NCI-H2227 (cell line): ENCODE measurements around the gene VAMP8.
"Not testable (repeated sequence)": the region's sequence is repeated elsewhere in the genome, so short reads cannot be mapped to it uniquely, and the experiment has no call there.

Experiments
- DNase-seq: peaks from one replicate; lab custom pipeline; 2025; ENCODE audit not compliant: unreplicated experiment; lab: John Stamatoyannopoulos, UW

VAMP8 gene

GRCh38 chr2:85615413-85615728, 38.0 kb downstream of the VAMP8 start:
- DNase-seq, result no peak

- DNase-seq, result not testable (repeated sequence)
These were observed 40.3 kb downstream of the VAMP8 start for GRCh38 chr2:85617723-85618122.

- DNase-seq, result no peak
These were observed 42.2 kb downstream of the VAMP8 start for GRCh38 chr2:85619617-85620016.

- DNase-seq, result no peak
These were observed 44.0 kb downstream of the VAMP8 start for GRCh38 chr2:85621338-85621737.

DNA sequence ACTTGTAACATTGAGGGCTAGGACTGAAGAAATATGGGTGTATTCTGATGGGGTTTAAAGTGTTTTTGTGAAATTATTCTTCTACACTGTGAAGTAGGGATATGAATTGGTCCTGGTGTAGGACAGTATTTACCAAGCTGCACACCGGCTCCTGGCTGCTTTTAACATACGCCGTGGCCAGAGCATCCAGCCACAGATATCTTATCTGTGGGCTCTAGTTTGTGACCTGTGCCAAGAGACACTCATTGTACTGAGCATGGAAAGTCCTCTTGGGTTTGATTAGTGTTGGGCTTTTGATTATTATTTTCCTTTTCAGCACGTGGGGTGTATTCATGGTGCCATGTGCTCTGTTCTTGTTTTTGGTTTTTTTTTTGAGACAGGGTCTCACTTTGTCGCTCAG, 46.6 kb downstream of the VAMP8 start:
- DNase-seq, result no peak

DNA sequence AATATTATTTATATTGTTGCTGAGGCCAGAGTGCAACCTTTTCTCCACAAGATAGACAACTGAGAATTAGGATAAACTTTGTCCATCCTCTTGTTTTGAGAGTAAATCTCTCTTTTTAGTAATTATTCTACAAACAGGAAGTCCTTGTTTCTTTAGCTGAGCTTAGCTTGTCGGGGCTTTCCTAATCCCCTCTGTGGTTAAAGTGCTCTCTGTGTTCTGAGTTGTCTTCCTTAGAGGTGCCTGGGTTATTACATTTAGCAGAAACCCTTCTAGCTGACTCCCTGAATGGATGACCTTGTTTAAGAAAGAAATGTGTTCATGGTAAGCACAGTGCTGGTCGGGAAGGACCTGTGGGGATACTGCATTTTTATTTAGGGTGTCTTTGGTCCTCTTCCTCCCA, 51.3 kb downstream of the VAMP8 start:
- DNase-seq, result no peak

DNA sequence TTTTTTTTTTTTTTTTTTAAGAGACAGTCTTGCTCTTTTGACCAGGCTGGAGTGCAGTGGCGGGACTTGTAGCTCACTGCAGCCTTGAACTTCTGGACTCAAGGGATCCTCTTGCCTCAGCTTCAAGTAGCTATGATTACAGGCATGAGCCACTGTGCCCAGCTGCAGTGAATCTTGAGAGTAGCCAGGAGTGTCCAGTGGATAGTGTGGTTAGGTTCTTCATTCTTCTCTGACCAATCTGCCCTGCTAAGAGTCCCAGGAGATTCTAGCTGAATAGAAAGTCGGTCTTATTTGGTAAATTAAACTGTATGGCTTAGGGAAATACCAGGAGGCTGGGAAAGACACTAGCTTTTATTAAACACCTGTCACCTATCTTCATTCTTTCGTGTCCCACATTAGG, 53.9 kb downstream of the VAMP8 start:
- no peak for DNase-seq
